MM.1S (cell line): Measurements from ENCODE around the gene GFM2.

Experiments
- CTCF ChIP-seq: fragments of 300-600 bp; sonication (generic); IDR thresholded peaks from 2 replicates; pipeline ENCODE4 v1.5.1; 2016; ENCODE audit warnings: antibody characterized with exemption, low read length, mixed read lengths
- EZH2 ChIP-seq: fragments of 300-600 bp; sonication (generic); optimal IDR thresholded peaks from 2 replicates; pipeline ENCODE3; 2017; ENCODE audit warnings: low read depth, mild to moderate bottlenecking, antibody characterized with exemption, low read length, mixed read lengths
- EZH2phosphoT487 ChIP-seq: fragments of 300-600 bp; sonication (generic); IDR thresholded peaks from 2 replicates; pipeline ENCODE4 v1.6.1; 2018; ENCODE audit warnings: antibody characterized with exemption, low read length

GRCh38 chr5:74765201-74765600 is 1.7 kb downstream of the GFM2 start:
- TF ChIP-seq CTCF, result no peak
- TF ChIP-seq EZH2, result no peak
- no peak for TF ChIP-seq EZH2phosphoT487
